Stimulated activated CD4-positive, alpha-beta T cell treated with anti-CD3 and anti-CD28 coated beads, Interleukin-1b, Interleukin-23, amount 100 ng/mL, for 24 hours (primary cell): ENCODE measurements around the gene MAPK8IP2.
"Not testable (repeated sequence)": the region's sequence is repeated elsewhere in the genome, so short reads cannot be mapped to it uniquely, and the experiment has no call there.

Experiments
- DNase-seq, 4 experiments: peaks; one replicate each; pipeline ENCODE4 v3.0.0-alpha.2; 2020; ENCODE audit warnings: low read depth in 4 of 4, low spot score in 1 of 4

The MAPK8IP2 gene

GRCh38 chr22:50633771-50634170 is 33.2 kb downstream of the MAPK8IP2 start:
- DNase-seq: no peak

GRCh38 chr22:50635591-50635990 is 35.0 kb downstream of the MAPK8IP2 start:
- no peak for DNase-seq

- not testable (repeated sequence) for DNase-seq
Observed at GRCh38 chr22:50640296-50640695, 39.7 kb downstream of the MAPK8IP2 start.

- no peak for DNase-seq
Observed at GRCh38 chr22:50640857-50641647, 40.5 kb downstream of the MAPK8IP2 start.

GRCh38 chr22:50641696-50642607 is 41.4 kb downstream of the MAPK8IP2 start:
- DNase-seq: no peak

- DNase-seq: not testable (repeated sequence)
Observed at GRCh38 chr22:50643021-50643820, 42.6 kb downstream of the MAPK8IP2 start.

GRCh38 chr22:50643821-50644101 is 43.2 kb downstream of the MAPK8IP2 start:
- not testable (repeated sequence) for DNase-seq

- DNase-seq: no peak
Observed at GRCh38 chr22:50653256-50653655, 52.7 kb downstream of the MAPK8IP2 start.

- DNase-seq: not testable (repeated sequence)
Observed at GRCh38 chr22:50654664-50655063, 54.1 kb downstream of the MAPK8IP2 start.

- no peak for DNase-seq
Observed at GRCh38 chr22:50656122-50657070, 55.8 kb downstream of the MAPK8IP2 start.

- DNase-seq: no peak
Observed at GRCh38 chr22:50657925-50658324, 57.3 kb downstream of the MAPK8IP2 start.

- DNase-seq: not testable (repeated sequence)
Observed at GRCh38 chr22:50659711-50660110, 59.1 kb downstream of the MAPK8IP2 start.

GRCh38 chr22:50660306-50660705 is 59.7 kb downstream of the MAPK8IP2 start:
- DNase-seq: no peak
